Epidermal melanocyte (primary cell): ENCODE measurements around the gene TNFSF8.

Experiments
- DNase-seq: peaks from one replicate; pipeline ENCODE4 v3.0.0; 2011; ENCODE audit warnings: low spot score; ENCODE audit not compliant: insufficient read length

TNFSF8 gene

GRCh38 chr9:114905170-114905940 is 25.0 kb downstream of the TNFSF8 start:
- no peak for DNase-seq

DNA sequence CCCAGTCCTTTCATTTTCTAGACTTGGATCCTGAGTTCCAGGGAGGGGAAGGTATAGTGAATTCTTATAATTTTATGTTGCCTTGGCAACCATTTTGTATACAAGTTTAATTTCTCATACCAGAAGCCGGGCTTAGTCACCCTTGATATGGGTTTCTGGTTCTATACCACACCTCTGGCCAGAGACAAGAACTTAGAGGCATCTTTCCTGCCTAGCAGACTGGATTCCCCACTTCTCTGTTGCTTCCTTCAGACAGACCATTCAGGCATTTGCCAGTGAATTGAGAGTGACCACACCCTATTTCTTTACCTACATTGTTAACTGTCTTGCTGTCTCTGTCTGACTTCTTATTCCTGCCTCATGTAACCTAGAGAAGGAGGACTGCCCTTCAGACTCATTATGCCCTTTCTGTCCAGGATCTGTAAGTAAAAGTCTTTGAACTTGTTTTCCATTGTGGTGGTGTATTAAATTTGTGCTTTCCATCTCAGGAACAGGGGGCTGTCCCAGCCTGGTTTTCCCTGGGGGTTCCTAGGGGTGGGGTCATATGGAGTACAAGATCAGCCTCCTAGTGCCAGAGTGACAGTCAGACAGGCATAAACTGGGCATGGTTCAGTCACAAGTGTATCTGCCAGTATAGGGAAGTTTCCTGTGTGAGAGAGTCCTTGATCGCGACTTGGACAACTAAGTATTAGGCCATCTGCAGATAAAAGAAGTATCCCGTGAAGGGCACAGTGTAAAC is 27.4 kb downstream of the TNFSF8 start:
- no peak for DNase-seq

DNA sequence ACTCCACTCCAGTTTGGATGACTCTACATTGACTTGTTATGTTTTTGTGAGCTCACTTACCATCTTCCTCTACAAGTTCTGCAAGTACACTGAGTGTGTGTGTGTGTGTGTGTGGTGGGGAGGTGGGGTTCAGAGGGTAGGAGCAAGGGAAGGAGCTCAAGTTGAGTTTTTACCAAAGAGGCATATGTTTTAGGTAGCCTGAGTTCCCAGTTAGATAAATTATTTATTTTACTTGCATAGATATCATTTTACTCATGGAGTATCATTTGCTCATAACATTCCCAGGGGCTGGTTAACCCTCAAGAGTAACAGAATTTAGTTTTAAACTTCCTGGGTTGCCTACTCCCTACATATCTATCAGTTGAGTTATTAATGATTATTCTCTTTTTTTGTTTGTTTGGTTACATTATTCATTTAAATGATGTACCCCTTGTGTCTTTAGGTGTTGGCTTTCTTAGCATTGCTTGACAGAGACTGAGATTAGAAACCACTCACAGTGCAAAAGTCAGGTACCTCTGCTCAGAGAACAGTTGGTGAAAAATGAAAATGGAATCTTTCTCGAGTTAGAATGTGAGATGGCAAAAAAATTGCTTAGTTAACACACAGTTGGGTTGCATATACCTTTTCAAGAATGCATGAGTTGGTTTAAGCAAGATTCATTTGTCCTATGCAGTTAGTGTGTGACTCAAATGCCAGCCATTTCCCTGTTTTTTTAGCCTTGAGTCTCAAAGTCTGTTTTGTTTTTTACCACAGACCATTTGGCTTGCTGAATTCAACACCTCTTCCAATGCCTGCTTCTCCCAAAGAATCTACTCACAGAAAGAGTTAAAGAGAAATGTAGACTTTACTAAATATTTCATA is 29.2 kb downstream of the TNFSF8 start:
- DNase-seq = no peak

- DNase-seq = no peak
Observed at GRCh38 chr9:114899995-114900394, 30.4 kb downstream of the TNFSF8 start.

DNA sequence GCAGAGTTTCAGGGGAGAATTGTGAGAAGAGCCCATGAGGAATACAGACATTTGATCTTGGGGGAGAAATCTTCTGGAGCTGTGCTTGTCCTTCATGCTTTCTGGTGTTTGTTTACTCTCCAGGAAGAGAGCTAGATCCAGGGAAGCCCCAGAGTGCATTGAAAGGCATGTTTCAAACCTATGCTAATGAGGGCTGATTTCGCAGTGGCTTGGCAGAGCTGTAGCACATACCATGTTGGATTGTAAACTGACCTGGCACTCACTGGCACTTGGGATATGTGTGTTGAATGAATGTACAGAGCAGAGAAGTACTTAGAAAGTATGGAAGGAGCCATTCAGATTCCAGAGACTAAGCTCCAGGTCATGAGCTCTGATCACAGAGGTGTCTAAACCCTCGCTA is 30.9 kb downstream of the TNFSF8 start:
- DNase-seq = no peak

DNA sequence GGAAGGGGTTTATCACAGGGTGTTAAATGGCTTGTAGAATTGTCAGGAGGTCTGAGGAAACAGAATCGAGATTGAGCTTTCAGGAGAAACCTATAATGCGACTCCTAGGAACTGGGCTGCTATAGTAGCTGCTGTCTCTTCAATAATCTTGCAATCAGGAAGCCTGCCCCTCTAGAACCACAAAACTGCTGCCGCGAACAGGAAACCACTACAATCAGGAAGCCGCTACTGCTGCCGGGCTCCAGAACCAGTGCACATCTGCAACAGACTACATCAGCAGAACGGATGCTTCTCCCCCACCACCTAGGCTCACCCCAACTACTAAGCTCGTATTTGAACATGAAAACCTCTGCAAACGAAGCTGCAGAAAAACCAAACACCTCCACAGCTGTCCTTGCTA is 31.6 kb downstream of the TNFSF8 start:
- no peak for DNase-seq

DNA sequence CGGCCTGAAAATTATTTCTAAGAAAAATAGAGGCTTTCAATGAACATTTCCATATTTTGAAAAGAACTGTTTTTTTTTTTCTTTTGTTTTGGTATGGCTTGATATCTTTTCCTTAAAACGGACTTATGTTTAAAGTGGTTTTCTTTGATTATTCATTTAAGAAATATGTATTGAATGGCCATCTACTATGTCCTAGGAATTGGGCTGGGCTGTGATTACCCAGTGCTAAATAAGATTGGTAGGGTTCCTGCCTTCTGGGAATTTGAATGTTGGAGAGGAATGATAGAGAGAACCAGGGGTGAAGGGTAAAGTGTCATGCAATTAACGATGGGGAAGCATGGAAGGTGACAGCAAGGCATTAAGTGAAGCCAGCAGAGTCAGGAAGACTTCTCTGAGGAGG is 33.2 kb downstream of the TNFSF8 start:
- DNase-seq = no peak

- DNase-seq = no peak
Observed at GRCh38 chr9:114896344-114896743, 34.0 kb downstream of the TNFSF8 start.

DNA sequence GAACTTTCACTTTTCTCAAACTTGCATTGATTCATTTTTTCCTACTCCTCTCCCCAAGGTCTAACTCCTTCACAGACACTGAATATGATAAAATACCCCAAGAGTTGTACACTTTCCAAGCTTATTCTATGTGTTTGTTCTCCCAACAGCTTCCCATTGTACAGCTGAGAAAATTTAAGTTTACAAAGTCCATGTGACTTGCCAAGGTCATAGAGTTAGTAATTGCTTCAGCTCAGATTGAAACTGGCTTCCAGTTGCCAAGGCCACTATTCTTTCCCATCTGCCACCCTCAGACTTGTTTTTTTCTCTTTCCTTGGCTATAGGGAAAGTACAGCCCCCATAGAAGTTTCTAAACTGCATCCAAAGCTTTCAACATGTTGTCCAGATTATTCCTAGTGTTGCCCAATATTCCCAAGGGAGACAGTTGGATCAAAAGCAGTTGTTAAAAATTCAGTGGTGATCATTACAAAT is 34.8 kb downstream of the TNFSF8 start:
- DNase-seq = no peak

- DNase-seq = peak; percentile 58
Observed at GRCh38 chr9:114894609-114895433, 35.6 kb downstream of the TNFSF8 start.

DNA sequence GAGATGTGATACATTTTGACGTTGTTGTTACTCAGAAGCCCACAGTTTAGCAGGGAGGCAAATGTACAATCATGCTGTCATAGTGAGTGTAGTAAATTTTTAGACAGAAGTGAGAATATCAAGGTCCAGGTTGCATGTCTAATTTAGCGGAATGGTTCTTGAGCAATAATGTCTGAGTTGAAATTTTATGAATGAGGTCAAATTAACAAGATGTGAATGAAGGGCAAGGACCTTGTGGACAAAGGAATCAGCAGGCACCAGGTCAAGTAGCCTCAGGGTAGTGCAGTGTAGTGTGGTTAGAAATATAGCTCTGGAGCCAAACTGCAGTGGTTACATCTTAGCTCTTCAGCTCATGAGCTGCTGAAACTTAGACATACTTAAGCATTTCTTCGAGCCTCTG is 36.2 kb downstream of the TNFSF8 start:
- no peak for DNase-seq

GRCh38 chr9:114893221-114894010 is 37.0 kb downstream of the TNFSF8 start:
- DNase-seq = no peak

DNA sequence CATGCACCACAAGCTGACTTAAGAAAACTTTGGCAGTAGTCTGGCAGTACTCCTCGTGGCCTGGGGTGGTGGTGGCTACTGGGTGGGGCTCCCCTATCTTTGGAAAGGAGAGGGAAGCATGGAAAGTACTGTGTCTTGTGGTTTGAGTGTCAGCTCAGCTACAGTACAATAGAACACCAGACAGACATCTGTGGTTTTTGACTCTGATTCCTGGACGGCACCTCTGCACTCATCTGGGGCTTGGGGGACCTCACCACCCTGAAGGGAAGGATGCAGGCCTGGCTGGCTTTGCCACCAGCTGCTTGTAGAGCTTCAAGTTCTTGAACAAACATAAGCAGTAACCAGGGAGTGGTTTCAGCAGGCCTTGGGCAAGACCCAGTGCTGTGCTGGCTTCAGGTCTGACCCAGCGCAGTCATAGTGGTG is 40.6 kb downstream of the TNFSF8 start:
- no peak for DNase-seq

GRCh38 chr9:114888607-114889006 is 41.8 kb downstream of the TNFSF8 start:
- DNase-seq = no peak

DNA sequence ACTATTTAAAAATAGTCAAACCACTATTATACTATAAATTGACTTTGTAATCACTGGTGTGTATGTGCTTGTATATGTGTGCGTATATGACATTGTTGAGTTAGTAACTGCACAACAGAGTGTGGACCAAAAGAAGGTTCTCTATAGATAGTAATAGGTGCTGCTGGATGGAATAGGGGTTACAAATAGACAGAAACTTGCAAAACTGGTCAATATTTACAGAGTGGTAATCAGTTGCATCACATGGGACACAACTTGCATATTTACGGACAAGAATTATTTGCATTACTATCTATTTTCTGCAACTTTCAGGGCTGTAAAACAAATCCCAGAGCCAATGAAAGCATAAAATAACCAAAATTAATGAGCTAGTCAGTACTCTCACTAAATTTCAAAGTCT is 42.4 kb downstream of the TNFSF8 start:
- DNase-seq = no peak

DNA sequence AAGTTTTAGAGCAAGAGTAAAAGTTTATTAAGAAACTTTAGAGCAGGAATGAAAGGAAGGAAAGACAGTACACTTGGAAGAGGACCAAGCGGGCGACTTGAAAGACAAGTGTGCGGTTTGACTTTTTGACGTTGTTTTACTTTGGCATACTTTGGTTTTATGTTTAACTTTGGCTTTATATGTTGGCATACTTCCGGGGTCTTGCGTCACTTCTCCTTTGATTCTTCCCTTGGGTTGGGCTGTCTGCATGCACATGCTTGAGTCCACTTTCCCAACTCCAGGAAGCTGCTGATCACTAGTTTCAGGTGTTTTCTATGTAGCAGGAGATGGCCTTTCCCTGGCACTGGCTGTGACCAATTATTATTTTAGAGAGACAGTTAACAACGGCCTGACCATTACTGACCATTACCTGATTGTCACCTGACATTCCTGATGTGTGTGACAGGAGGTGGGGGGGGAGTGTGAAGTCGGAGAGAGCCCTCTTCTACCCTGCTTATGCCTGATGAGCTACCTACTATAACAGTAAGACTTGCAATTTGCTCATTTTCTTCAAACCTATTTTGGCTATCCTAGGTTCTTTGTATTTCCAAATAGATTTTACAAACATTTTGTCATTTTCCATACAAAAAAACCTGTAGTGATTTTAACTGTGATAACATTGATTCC is 45.5 kb downstream of the TNFSF8 start:
- no peak for DNase-seq

- DNase-seq = no peak
Observed at GRCh38 chr9:114883709-114884108, 46.7 kb downstream of the TNFSF8 start.

DNA sequence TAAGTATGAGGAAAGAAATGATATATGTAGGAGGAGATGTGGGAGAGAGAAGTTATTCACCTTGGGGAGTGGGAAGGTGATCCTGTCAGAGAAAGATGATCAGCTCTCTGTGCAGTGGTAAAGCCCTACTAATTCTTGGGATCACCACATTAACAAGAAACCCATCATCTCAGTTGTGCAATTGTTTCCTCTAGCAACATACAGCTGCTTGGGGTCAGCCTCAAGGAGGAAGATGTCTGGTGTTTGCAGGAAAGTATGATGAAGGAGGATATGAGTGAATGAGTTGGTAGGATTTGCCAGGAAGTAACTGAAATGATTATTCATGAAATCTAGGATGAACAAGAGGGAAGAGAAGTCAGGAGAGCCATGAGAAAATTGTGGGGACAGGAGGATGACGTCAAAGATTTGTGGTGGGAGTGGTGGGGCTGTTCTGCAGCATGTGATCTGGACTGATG is 50.1 kb downstream of the TNFSF8 start:
- no peak for DNase-seq

DNA sequence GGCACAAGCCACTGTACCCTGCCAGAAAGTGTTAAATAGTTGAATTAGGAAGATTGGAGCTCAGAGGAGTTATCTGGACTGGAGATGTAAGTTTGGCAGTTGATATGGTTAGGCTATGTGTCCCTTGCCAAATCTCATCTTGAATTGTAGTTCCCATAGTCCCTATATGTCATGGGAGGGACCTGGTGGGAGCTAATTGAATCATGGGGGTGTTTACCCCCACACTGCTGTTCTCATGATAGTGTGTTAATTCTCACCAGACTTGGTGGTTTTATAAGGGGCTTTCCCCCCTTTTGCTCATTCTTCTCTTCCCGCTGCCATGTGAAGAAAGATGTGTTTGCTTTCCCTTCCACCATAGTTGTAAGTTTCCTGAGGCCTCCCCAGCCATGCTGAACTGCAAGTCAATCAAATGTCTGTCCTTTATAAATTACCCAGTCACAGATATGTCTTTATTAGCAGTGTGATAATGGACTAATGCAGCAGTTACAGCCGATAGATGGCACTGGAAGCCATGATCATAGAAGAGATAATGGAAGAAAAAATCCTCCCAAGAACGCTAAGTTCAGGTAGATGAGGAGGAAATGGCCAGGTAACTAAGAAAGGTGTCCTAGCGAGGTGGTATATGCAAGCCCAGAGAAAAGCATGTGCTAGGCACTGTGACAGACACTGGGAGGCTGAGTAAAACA is 51.4 kb downstream of the TNFSF8 start:
- DNase-seq = no peak
